Retinal pigment epithelial cell (primary cell): Measurements from ENCODE around the gene DCST1.
A peak's percentile ranks its signal among the peaks of the same experiment; 100 is the strongest.

ENCODE experiments used
- DNase-seq: peaks from one replicate; pipeline ENCODE4 v3.0.0-alpha.2; 2010; ENCODE audit warnings: low read depth
- H3K4me3 ChIP-seq: 2 replicates; pipeline ENCODE4 v1.5.1; 2011; ENCODE audit warnings: mild to moderate bottlenecking, low read length, control low read depth, moderate library complexity
- TF ChIP-seq, protein P1 (sequence below): conservative IDR thresholded peaks from 2 replicates; pipeline ENCODE4 v1.5.1; 2011; ENCODE audit warnings: low read depth, low read length, control low read depth, inconsistent platforms

DCST1 gene

DNA sequence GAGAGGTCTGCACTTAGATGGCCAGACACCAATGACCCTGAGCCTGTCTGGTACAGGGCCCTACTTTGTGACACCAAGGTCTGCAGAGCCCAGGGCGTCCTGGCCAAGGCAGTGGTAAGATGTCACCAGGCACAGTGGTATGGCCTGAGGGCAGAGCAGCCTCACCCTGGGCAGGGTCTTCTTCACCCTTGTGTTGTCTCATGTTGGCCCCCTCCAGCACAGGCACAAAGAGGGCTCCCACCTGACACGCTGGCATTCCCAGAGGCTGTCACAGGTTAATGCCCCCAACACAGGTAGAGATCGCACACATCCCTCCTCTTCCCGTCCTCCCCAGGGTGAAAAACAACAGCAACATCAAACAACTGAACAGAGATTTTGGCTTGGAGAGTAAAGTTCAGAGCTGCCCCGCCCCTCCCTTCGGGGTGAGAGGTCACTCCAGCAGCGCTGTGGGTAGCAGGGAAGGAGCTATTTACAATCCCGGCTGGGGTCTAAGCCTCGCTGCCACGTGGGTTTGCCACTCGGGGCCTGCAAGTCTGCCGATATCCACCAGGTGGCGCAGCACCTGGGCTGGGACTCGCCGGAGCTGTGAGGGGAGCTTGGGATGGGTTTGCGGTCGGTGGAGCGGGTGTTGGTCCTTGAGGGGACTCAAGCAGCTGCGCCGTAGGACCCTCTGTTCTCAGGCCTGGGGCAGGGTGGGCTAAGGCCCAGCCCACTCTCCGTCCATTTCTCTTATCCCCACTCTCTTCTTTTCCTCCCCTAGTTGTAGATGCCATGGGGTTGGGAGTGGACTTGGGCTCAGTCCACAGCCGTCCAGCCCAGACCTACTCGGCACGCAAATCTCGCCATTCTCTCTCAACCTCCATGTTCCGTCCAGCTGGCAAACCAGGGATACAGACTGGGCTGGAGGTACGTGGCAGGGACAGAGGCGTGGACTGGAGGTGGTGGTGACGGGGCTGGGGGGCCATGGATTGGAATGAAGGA is 57.7 kb downstream of the DCST1 start:
- TF ChIP-seq, protein P1, sequence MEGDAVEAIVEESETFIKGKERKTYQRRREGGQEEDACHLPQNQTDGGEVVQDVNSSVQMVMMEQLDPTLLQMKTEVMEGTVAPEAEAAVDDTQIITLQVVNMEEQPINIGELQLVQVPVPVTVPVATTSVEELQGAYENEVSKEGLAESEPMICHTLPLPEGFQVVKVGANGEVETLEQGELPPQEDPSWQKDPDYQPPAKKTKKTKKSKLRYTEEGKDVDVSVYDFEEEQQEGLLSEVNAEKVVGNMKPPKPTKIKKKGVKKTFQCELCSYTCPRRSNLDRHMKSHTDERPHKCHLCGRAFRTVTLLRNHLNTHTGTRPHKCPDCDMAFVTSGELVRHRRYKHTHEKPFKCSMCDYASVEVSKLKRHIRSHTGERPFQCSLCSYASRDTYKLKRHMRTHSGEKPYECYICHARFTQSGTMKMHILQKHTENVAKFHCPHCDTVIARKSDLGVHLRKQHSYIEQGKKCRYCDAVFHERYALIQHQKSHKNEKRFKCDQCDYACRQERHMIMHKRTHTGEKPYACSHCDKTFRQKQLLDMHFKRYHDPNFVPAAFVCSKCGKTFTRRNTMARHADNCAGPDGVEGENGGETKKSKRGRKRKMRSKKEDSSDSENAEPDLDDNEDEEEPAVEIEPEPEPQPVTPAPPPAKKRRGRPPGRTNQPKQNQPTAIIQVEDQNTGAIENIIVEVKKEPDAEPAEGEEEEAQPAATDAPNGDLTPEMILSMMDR = peak; percentile 95
- no peak for DNase-seq
- H3K4me3 ChIP-seq = no peak overlapping the region

- TF ChIP-seq, protein P1 = no peak
- DNase-seq = no peak
- H3K4me3 ChIP-seq = no peak overlapping the region
Measured at GRCh38 chr1:155092131-155092530, 58.5 kb downstream of the DCST1 start.

DNA sequence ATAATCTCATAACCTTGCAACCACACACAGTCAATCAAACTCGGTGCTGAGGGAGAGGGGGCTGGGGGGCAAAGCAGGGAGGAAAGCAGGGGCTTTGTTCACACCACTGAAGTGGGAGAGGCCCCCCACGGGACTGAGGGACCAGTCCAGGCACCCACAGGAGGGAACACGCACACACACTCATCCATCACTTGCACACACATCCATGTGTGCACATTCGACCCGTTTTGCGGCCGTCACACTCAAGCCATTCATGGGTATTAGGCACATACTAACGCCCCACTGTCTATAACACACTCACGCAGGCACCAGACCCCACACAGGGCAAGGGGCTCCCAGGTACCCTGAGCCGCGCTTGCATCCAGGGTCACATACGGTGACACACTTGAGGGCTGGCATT is 59.0 kb downstream of the DCST1 start:
- TF ChIP-seq, protein P1 = no peak
- DNase-seq = no peak
- H3K4me3 ChIP-seq = no peak overlapping the region

- no peak for DNase-seq
- TF ChIP-seq, protein P1 = peak; percentile 56
Measured at GRCh38 chr1:155093911-155094621, 60.4 kb downstream of the DCST1 start.

DNA sequence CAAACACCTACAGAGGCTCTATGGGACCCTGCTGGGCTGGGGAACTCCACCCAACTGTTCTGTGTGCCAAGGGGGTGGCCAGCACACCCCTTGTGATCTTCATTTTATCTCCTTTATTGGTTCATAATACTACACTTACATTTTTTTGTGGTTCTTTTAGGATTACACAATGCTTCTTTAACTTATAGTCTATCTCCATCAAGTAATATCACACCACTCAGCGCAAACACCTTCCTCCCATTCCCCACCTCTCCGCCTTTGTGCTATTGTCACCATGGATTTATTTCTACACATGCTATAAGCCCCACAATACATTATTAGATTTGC is 61.0 kb downstream of the DCST1 start:
- DNase-seq = no peak
- H3K4me3 ChIP-seq = no peak overlapping the region
- TF ChIP-seq, protein P1 = no peak

More at GRCh38 chr1:155093911-155094621, 60.4 kb downstream of the DCST1 start:
- H3K4me3 ChIP-seq = no peak overlapping the region

GRCh38 chr1:155099331-155099730 is 65.7 kb downstream of the DCST1 start:
- TF ChIP-seq, protein P1 = no peak
- no peak overlapping the region for H3K4me3 ChIP-seq

More at GRCh38 chr1:155099331-155099730, 65.7 kb downstream of the DCST1 start:
- no peak for DNase-seq
